GM19238 (cell line): ENCODE measurements around the gene FBXW8.

Experiments
- DNase-seq: peaks from one replicate; pipeline ENCODE4 v3.0.0; 2011; ENCODE audit warnings: low spot score; ENCODE audit not compliant: insufficient read length

FBXW8 gene

GRCh38 chr12:117073611-117074010, 162.9 kb downstream of the FBXW8 start:
- no peak for DNase-seq

- no peak for DNase-seq
Measured at GRCh38 chr12:117076410-117077372, 165.9 kb downstream of the FBXW8 start.

- DNase-seq, result no peak
Measured at GRCh38 chr12:117079487-117079886, 168.7 kb downstream of the FBXW8 start.

GRCh38 chr12:117080661-117081144, 170.0 kb downstream of the FBXW8 start:
- no peak for DNase-seq
